ENCODE measurements around the gene CRYGS.

CRYGS gene

GRCh38 chr3:186525369-186526255 is 18.6 kb downstream of the CRYGS start:
- Histone ChIP-seq H3K4me3 (no peak overlapping the region), H3K9me3 (ENCODE audit: low read depth, low read length) (no peaks in the 10 kb centered on the region), H3K9ac (ENCODE audit: insufficient read length) (no peak overlapping the region), H3K27ac (no peak overlapping the region), H3K36me3 (ENCODE audit: insufficient read depth, low read length) (no peaks in the 10 kb centered on the region)
- DNase-seq (ENCODE audit: low read depth, low spot score): no peak
- no peak for TF ChIP-seq POLR2AphosphoS5 (IDR thresholded peaks at IDR 0.05; ENCODE audit: borderline replicate concordance, low read depth, low read length)
- no peak for TF ChIP-seq EZH2 (IDR thresholded peaks at IDR 0.05)
- no peak for TF ChIP-seq FOXP2 (optimal IDR thresholded peaks at IDR 0.05; ENCODE audit: control extremely low read depth, extremely low read length, insufficient read depth)

GRCh38 chr3:186524616-186525015 is 19.6 kb downstream of the CRYGS start:
- H3K9me3 ChIP-seq (ENCODE audit: low read depth, low read length): no peaks in the 10 kb centered on the region
- H3K36me3 ChIP-seq (ENCODE audit: insufficient read depth, low read length): no peaks in the 10 kb centered on the region
- no peak overlapping the region for H3K9ac ChIP-seq (ENCODE audit: insufficient read length)
- H3K4me3 ChIP-seq: no peak overlapping the region
- DNase-seq (ENCODE audit: low read depth, low spot score): no peak
- H3K27ac ChIP-seq: no peak overlapping the region
- no peak for TF ChIP-seq FOXP2 (optimal IDR thresholded peaks at IDR 0.05; ENCODE audit: control extremely low read depth, extremely low read length, insufficient read depth)
- no peak for TF ChIP-seq EZH2 (IDR thresholded peaks at IDR 0.05)
- TF ChIP-seq POLR2AphosphoS5 (IDR thresholded peaks at IDR 0.05; ENCODE audit: borderline replicate concordance, low read depth, low read length): no peak

- Histone ChIP-seq H3K9me3 (ENCODE audit: low read depth, low read length) (no peaks in the 10 kb centered on the region), H3K4me3 (no peak overlapping the region), H3K9ac (ENCODE audit: insufficient read length) (no peak overlapping the region), H3K27ac (no peak overlapping the region), H3K36me3 (ENCODE audit: insufficient read depth, low read length) (no peaks in the 10 kb centered on the region)
- no peak for DNase-seq (ENCODE audit: low read depth, low spot score)
- TF ChIP-seq POLR2AphosphoS5 (IDR thresholded peaks at IDR 0.05; ENCODE audit: borderline replicate concordance, low read depth, low read length): no peak
- TF ChIP-seq FOXP2 (optimal IDR thresholded peaks at IDR 0.05; ENCODE audit: control extremely low read depth, extremely low read length, insufficient read depth): no peak
- TF ChIP-seq EZH2 (IDR thresholded peaks at IDR 0.05): no peak
Observed at GRCh38 chr3:186523434-186523833, 20.7 kb downstream of the CRYGS start.

GRCh38 chr3:186523022-186523421 is 21.2 kb downstream of the CRYGS start:
- no peak for TF ChIP-seq POLR2AphosphoS5 (IDR thresholded peaks at IDR 0.05; ENCODE audit: borderline replicate concordance, low read depth, low read length)
- no peak for TF ChIP-seq EZH2 (IDR thresholded peaks at IDR 0.05)
- no peak for TF ChIP-seq FOXP2 (optimal IDR thresholded peaks at IDR 0.05; ENCODE audit: control extremely low read depth, extremely low read length, insufficient read depth)
- Histone ChIP-seq H3K36me3 (ENCODE audit: insufficient read depth, low read length) (no peaks in the 10 kb centered on the region), H3K27ac (no peak overlapping the region)

GRCh38 chr3:186520957-186521842 is 23.0 kb downstream of the CRYGS start:
- no peak overlapping the region for H3K27ac ChIP-seq
- H3K9me3 ChIP-seq (ENCODE audit: low read depth, low read length): no peaks in the 10 kb centered on the region
- no peak overlapping the region for H3K4me3 ChIP-seq
- DNase-seq (ENCODE audit: low read depth, low spot score): no peak
- TF ChIP-seq POLR2AphosphoS5 (IDR thresholded peaks at IDR 0.05; ENCODE audit: borderline replicate concordance, low read depth, low read length) (no peak), FOXP2 (optimal IDR thresholded peaks at IDR 0.05; ENCODE audit: control extremely low read depth, extremely low read length, insufficient read depth) (no peak), EZH2 (IDR thresholded peaks at IDR 0.05) (no peak)
- no peak overlapping the region for H3K9ac ChIP-seq (ENCODE audit: insufficient read length)
- no peaks in the 10 kb centered on the region for H3K36me3 ChIP-seq (ENCODE audit: insufficient read depth, low read length)

More at GRCh38 chr3:186523022-186523421, 21.2 kb downstream of the CRYGS start:
- no peak for DNase-seq (ENCODE audit: low read depth, low spot score)
- H3K9me3 ChIP-seq (ENCODE audit: low read depth, low read length): no peaks in the 10 kb centered on the region
- no peak overlapping the region for H3K4me3 ChIP-seq
- H3K9ac ChIP-seq (ENCODE audit: insufficient read length): no peak overlapping the region

- H3K27ac ChIP-seq: no peak overlapping the region
- H3K4me3 ChIP-seq: no peak overlapping the region
- H3K9me3 ChIP-seq (ENCODE audit: low read depth, low read length): no peaks in the 10 kb centered on the region
- DNase-seq (ENCODE audit: low read depth, low spot score): no peak
- TF ChIP-seq POLR2AphosphoS5 (IDR thresholded peaks at IDR 0.05; ENCODE audit: borderline replicate concordance, low read depth, low read length): no peak
- no peak for TF ChIP-seq FOXP2 (optimal IDR thresholded peaks at IDR 0.05; ENCODE audit: control extremely low read depth, extremely low read length, insufficient read depth)
- no peak for TF ChIP-seq EZH2 (IDR thresholded peaks at IDR 0.05)
- no peak overlapping the region for H3K9ac ChIP-seq (ENCODE audit: insufficient read length)
- no peaks in the 10 kb centered on the region for H3K36me3 ChIP-seq (ENCODE audit: insufficient read depth, low read length)
Observed at GRCh38 chr3:186520431-186520830, 23.7 kb downstream of the CRYGS start.

GRCh38 chr3:186519021-186519658 is 25.0 kb downstream of the CRYGS start:
- no peak for TF ChIP-seq EZH2 (IDR thresholded peaks at IDR 0.05)
- no peak for TF ChIP-seq POLR2AphosphoS5 (IDR thresholded peaks at IDR 0.05; ENCODE audit: borderline replicate concordance, low read depth, low read length)
- no peak for TF ChIP-seq FOXP2 (optimal IDR thresholded peaks at IDR 0.05; ENCODE audit: control extremely low read depth, extremely low read length, insufficient read depth)
- DNase-seq (ENCODE audit: low read depth, low spot score): no peak
- H3K4me3 ChIP-seq: no peak overlapping the region
- no peak overlapping the region for H3K9ac ChIP-seq (ENCODE audit: insufficient read length)
- no peaks in the 10 kb centered on the region for H3K36me3 ChIP-seq (ENCODE audit: insufficient read depth, low read length)
- H3K9me3 ChIP-seq (ENCODE audit: low read depth, low read length): no peaks in the 10 kb centered on the region
- H3K27ac ChIP-seq: no peak overlapping the region

- no peaks in the 10 kb centered on the region for H3K9me3 ChIP-seq (ENCODE audit: low read depth, low read length)
- H3K4me3 ChIP-seq: no peak overlapping the region
- no peak overlapping the region for H3K27ac ChIP-seq
- no peaks in the 10 kb centered on the region for H3K36me3 ChIP-seq (ENCODE audit: insufficient read depth, low read length)
- TF ChIP-seq FOXP2 (optimal IDR thresholded peaks at IDR 0.05; ENCODE audit: control extremely low read depth, extremely low read length, insufficient read depth) (no peak), EZH2 (IDR thresholded peaks at IDR 0.05) (no peak), POLR2AphosphoS5 (IDR thresholded peaks at IDR 0.05; ENCODE audit: borderline replicate concordance, low read depth, low read length) (no peak)
- no peak for DNase-seq (ENCODE audit: low read depth, low spot score)
- no peak overlapping the region for H3K9ac ChIP-seq (ENCODE audit: insufficient read length)
Observed at GRCh38 chr3:186517218-186517617, 27.0 kb downstream of the CRYGS start.
